Panc1 (cell line): ENCODE results near the gene MTHFD1L.

ENCODE experiments used
- CTCF ChIP-seq: fragments of 450-650 bp; IDR thresholded peaks from 2 replicates; pipeline ENCODE4 v1.5.1; 2017; ENCODE audit warnings: mild to moderate bottlenecking
- POLR2AphosphoS5 ChIP-seq: IDR thresholded peaks from 2 replicates; pipeline ENCODE4 v1.6.1; 2012; ENCODE audit warnings: mild to moderate bottlenecking, low read depth, low read length, moderate library complexity
- REST ChIP-seq, 2 experiments: IDR thresholded peaks; 2 replicates each; pipeline ENCODE4 v1.6.1; 2011 to 2012; ENCODE audit warnings: low read depth in 2 of 2, control low read depth in 1 of 2, low read length in 1 of 2, mild to moderate bottlenecking in 1 of 2, moderate library complexity in 1 of 2; ENCODE audit not compliant: insufficient read depth in 1 of 2

GRCh38 chr6:150978624-150979023 lies 113.1 kb downstream of the MTHFD1L start:
- TF ChIP-seq CTCF (no peak), REST (IDR thresholded peaks at IDR 0.05; ENCODE audit: insufficient read depth in 1 of 2, low read depth in 2 of 2, low read length in 1 of 2) (no peak), POLR2AphosphoS5 (no peak)
